Activated B cell treated with CpG ODN at 0.5 μM for 24 hours (primary cell): Measurements from ENCODE around the gene TLX3. TPM values are rescaled to one million over a fixed set of nuclear protein-coding genes. Genes with fewer than 3 reads are reported as not detected.

Experiments
- ATAC-seq: fragments of 200-7000 bp; cut with Tn5 transposase; one replicate; pipeline ENCODE4 v1.10.0; 2021; ENCODE audit warnings: low read depth, mild to moderate bottlenecking, moderate library complexity
- CTCF ChIA-PET: fragments of 350-600 bp; sonication (Branson Sonifier 250); formaldehyde crosslinking; loops from one replicate; lab custom pipeline; 2021; ENCODE audit warnings: antibody characterized with exemption; lab: Charles Lee
- POLR2A ChIA-PET: fragments of 350-600 bp; sonication (Branson Sonifier 250); formaldehyde crosslinking; loops from one replicate; lab custom pipeline; 2021; ENCODE audit warnings: antibody characterized with exemption; lab: Charles Lee
- DNase-seq: peaks from one replicate; pipeline ENCODE4 v3.0.0; 2022
- H3K27ac Mint-ChIP-seq: one replicate; pipeline ENCODE4 v1.8.0; 2020; ENCODE audit warnings: mixed read lengths
- H3K27me3 Mint-ChIP-seq: one replicate; pipeline ENCODE4 v1.8.0; 2021; ENCODE audit warnings: mixed read lengths
- H3K36me3 Mint-ChIP-seq: one replicate; pipeline ENCODE4 v1.8.0; 2021; ENCODE audit warnings: low read depth, mixed read lengths
- H3K4me1 Mint-ChIP-seq: one replicate; pipeline ENCODE4 v1.8.0; 2021; ENCODE audit warnings: mixed read lengths
- H3K4me3 Mint-ChIP-seq: one replicate; pipeline ENCODE4 v1.8.0; 2020; ENCODE audit warnings: mild to moderate bottlenecking, mixed read lengths
- H3K9me3 Mint-ChIP-seq: one replicate; pipeline ENCODE4 v1.8.0; 2020; ENCODE audit warnings: mixed read lengths
- intact Hi-C: fragments of 100-400 bp; cut with micrococcal nuclease; formaldehyde crosslinking; loops from one replicate; pipeline ENCODE4 v1.15.1; 2024
- total RNA-seq: library from RNA; stranded (reverse); gene quantifications from 2 replicates; pipeline ENCODE4 v1.2.3, GENCODE V29; 2022
- TF ChIP-seq, protein P1 (sequence below): fragments of 200-600 bp; IDR thresholded peaks from one replicate; pipeline ENCODE4 v1.8.0; 2022; ENCODE audit warnings: antibody characterized with exemption, mild to moderate bottlenecking

TLX3 gene
- total RNA-seq, 1 donor from 2014 or later, result not detected

GRCh38 chr5:171336521-171337209, 27.6 kb downstream of the TLX3 start:
- peaks cover 7% of the 10 kb centered on the region for H3K4me1 Mint-ChIP-seq
- TF ChIP-seq, protein P1, sequence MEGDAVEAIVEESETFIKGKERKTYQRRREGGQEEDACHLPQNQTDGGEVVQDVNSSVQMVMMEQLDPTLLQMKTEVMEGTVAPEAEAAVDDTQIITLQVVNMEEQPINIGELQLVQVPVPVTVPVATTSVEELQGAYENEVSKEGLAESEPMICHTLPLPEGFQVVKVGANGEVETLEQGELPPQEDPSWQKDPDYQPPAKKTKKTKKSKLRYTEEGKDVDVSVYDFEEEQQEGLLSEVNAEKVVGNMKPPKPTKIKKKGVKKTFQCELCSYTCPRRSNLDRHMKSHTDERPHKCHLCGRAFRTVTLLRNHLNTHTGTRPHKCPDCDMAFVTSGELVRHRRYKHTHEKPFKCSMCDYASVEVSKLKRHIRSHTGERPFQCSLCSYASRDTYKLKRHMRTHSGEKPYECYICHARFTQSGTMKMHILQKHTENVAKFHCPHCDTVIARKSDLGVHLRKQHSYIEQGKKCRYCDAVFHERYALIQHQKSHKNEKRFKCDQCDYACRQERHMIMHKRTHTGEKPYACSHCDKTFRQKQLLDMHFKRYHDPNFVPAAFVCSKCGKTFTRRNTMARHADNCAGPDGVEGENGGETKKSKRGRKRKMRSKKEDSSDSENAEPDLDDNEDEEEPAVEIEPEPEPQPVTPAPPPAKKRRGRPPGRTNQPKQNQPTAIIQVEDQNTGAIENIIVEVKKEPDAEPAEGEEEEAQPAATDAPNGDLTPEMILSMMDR, result no peak
- DNase-seq (no peak), ATAC-seq (no peak)
- H3K27ac Mint-ChIP-seq, result no peak overlapping the region
- H3K4me3 Mint-ChIP-seq, result no peak overlapping the region
- H3K9me3 Mint-ChIP-seq, result no peaks in the 10 kb centered on the region
- intact Hi-C loops, result no loop called here
- ChIA-PET CTCF (no interaction called here), POLR2A (no interaction called here)
- peaks cover 32% of the 10 kb centered on the region for H3K27me3 Mint-ChIP-seq
- no peaks in the 10 kb centered on the region for H3K36me3 Mint-ChIP-seq

- ATAC-seq (no peak), DNase-seq (no peak)
- H3K9me3 Mint-ChIP-seq, result no peaks in the 10 kb centered on the region
- TF ChIP-seq, protein P1, result no peak
- H3K4me1 Mint-ChIP-seq, result peaks cover 7% of the 10 kb centered on the region
- POLR2A ChIA-PET, result no interaction called here
- H3K4me3 Mint-ChIP-seq, result no peak overlapping the region
- intact Hi-C loops, result no loop called here
- H3K27ac Mint-ChIP-seq, result no peak overlapping the region
- CTCF ChIA-PET, result no interaction called here
- peaks cover 28% of the 10 kb centered on the region for H3K27me3 Mint-ChIP-seq
- no peaks in the 10 kb centered on the region for H3K36me3 Mint-ChIP-seq
Observed at GRCh38 chr5:171337210-171337569, 28.1 kb downstream of the TLX3 start.

- ATAC-seq (no peak), DNase-seq (no peak)
- no peaks in the 10 kb centered on the region for H3K9me3 Mint-ChIP-seq
- H3K27me3 Mint-ChIP-seq, result peaks cover 28% of the 10 kb centered on the region
- intact Hi-C loops, result no loop called here
- POLR2A ChIA-PET, result no interaction called here
- CTCF ChIA-PET, result no interaction called here
- H3K27ac Mint-ChIP-seq, result no peak overlapping the region
- H3K4me3 Mint-ChIP-seq, result no peak overlapping the region
- H3K4me1 Mint-ChIP-seq, result peaks cover 7% of the 10 kb centered on the region
- TF ChIP-seq, protein P1, result no peak
- no peaks in the 10 kb centered on the region for H3K36me3 Mint-ChIP-seq
Observed at GRCh38 chr5:171340042-171340441, 31.0 kb downstream of the TLX3 start.

DNA sequence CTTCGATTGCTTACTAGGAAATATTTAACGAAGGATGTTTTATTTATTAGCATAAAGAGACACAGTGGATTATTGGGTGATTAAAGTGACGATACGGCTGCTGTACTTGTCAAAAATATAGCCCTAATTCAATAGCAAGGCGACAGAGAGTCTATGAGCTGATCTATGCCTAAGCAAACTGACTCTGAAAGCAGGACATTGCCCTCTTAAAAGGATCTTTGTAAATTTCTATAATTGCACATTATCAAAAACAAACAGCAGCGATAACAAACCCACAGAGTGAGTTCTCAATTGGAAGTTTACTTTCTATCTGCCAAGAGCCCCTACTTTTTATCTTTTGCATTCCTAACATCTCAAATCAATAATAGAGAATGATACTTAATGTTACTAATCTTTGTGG, 31.4 kb downstream of the TLX3 start:
- no peak overlapping the region for H3K27ac Mint-ChIP-seq
- H3K36me3 Mint-ChIP-seq, result no peaks in the 10 kb centered on the region
- H3K9me3 Mint-ChIP-seq, result no peaks in the 10 kb centered on the region
- peaks cover 25% of the 10 kb centered on the region for H3K27me3 Mint-ChIP-seq
- no peak for DNase-seq
- no peak for ATAC-seq
- H3K4me1 Mint-ChIP-seq, result peaks cover 7% of the 10 kb centered on the region
- intact Hi-C loops, result no loop called here
- no peak overlapping the region for H3K4me3 Mint-ChIP-seq
- TF ChIP-seq, protein P1, result no peak
- ChIA-PET POLR2A (no interaction called here), CTCF (no interaction called here)

DNA sequence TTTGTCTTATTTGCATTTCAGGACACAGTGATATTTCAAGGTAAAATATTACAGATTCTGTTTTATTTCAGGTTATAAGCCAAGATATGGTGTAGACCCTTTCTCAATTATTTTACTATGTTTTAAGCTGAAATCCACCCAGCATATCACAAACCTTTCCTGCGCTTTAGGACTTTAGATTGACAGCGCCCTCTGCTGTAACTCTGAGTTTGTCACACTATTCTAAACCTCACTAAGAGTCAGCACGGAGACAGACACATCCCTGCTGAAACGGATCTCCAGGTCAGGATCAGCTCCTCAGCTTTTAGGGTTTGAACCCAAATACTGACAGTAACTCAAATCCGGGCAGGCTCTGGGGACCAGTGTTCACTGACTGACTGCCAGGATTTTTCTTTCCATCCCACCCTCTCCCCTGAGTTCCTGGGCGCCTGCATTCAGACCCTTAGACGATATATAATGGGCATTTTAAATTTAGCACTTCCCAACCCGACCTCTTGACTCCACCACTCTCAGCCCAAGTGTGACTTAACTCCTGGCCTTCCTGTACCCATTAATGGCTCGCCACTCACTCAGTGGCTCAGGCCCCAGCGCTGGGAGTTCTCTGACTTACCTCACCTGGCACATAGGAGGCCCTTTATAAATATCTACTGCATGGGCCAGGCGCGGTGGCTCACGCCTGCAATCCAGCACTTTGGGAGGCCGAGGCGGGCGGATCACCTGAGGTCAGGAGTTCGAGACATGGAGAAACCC, 33.5 kb downstream of the TLX3 start:
- Mint-ChIP-seq H3K9me3 (no peaks in the 10 kb centered on the region), H3K27me3 (peaks cover 13% of the 10 kb centered on the region), H3K4me1 (no peaks in the 10 kb centered on the region), H3K27ac (no peak overlapping the region), H3K36me3 (no peaks in the 10 kb centered on the region), H3K4me3 (no peak overlapping the region)
- DNase-seq (no peak), ATAC-seq (no peak)
- ChIA-PET CTCF (no interaction called here), POLR2A (no interaction called here)
- intact Hi-C loops, result loop anchor here (1.0 kb wide), 2 partner anchors 135 to 598 kb away; no protein-coding TSS in a partner anchor
- TF ChIP-seq, protein P1, result no peak
